ENCODE results near the gene ZNF337. TPM values are rescaled to one million over a fixed set of nuclear protein-coding genes. Genes with fewer than 3 reads are reported as not detected.

Gene ZNF337
- total RNA-seq, 1 experiment from 2014 or later = 10.3 TPM

- Mint-ChIP-seq H3K27ac (peak overlapping the region in 1 of 3 experiments; percentile 22; a peak in 1 of 7 replicates), H3K27me3 (ENCODE audit: low read depth) (peaks cover under 1% of the 10 kb centered on the region), H3K4me1 (peaks cover 0 to 7% of the 10 kb centered on the region in 2 experiments; a peak in 1 of 4 replicates), H3K4me3 (no peak overlapping the region), H3K9me3 (no peaks in the 10 kb centered on the region; a peak in 2 of 5 replicates), H3K36me3 (ENCODE audit: insufficient read depth in 1 of 3, low read depth in 3 of 3) (no peaks in the 10 kb centered on the region)
- Histone ChIP-seq H3K14ac (ENCODE audit: insufficient read depth, low read length) (no peak overlapping the region), H3K23me2 (ENCODE audit: insufficient read length, low read depth, low read length, poor library complexity, severe bottlenecking) (no peaks in the 10 kb centered on the region), H3K56ac (ENCODE audit: insufficient read length, low read depth, low read length) (no peak overlapping the region), H2BK20ac (ENCODE audit: low read depth, low read length, poor library complexity, severe bottlenecking) (no peak overlapping the region), H2AK5ac (ENCODE audit: insufficient read length, low read length) (no peak overlapping the region), H3K27ac (ENCODE audit: insufficient read length, low read depth, low read length) (no peak overlapping the region), H3K27me3 (ENCODE audit: insufficient read depth, low read length) (no peaks in the 10 kb centered on the region), H2AFZ (ENCODE audit: low read length) (no peak overlapping the region), H4K91ac (ENCODE audit: insufficient read length, low read depth, low read length) (no peak overlapping the region), H3K4me2 (ENCODE audit: insufficient read depth, insufficient read length, low read length) (no peak overlapping the region), H4K20me1 (ENCODE audit: control insufficient read depth, insufficient read depth, insufficient read length) (no peaks in the 10 kb centered on the region), H4K8ac (replicated peaks; ENCODE audit: insufficient read length, low read depth, low read length) (no peak overlapping the region), H2BK12ac (ENCODE audit: insufficient read length, low read depth, low read length) (no peak overlapping the region), H3K4ac (ENCODE audit: low read depth, low read length) (no peak overlapping the region), H3K18ac (ENCODE audit: insufficient read length, low read depth, low read length) (no peak overlapping the region), H3K9ac (ENCODE audit: extremely low read depth, insufficient read length, low read length) (no peak overlapping the region), H3T11ph (ENCODE audit: low read length) (no peak overlapping the region), H2BK5ac (ENCODE audit: insufficient read length, low read length) (no peak overlapping the region), H3K4me1 (ENCODE audit: insufficient read depth, low read length) (no peaks in the 10 kb centered on the region; the same call in 1 of the 2 replicates), H3K79me1 (ENCODE audit: insufficient read depth, low read depth, low read length, poor library complexity, severe bottlenecking) (no peaks in the 10 kb centered on the region), H4K5ac (ENCODE audit: insufficient read length, low read depth, low read length) (no peak overlapping the region), H2BK120ac (ENCODE audit: low read depth, low read length, poor library complexity, severe bottlenecking) (no peak overlapping the region), H3K9me3 (ENCODE audit: control insufficient read depth, low read depth, low read length) (no peaks in the 10 kb centered on the region), H3K23ac (ENCODE audit: insufficient read length, low read depth, low read length) (no peak overlapping the region), H2BK15ac (ENCODE audit: low read depth, low read length) (no peak overlapping the region), H3K79me2 (ENCODE audit: insufficient read depth, low read length) (no peaks in the 10 kb centered on the region)
- no peak for DNase-seq
- TF ChIP-seq CTCF (conservative IDR thresholded peaks at IDR 0.05) = no peak
- WGBS (ENCODE audit: extremely low coverage, insufficient read length, low lambda C conversion rate) = no CpG with 5 or more reads among the region's 1 CpG
Observed at GRCh38 chr20:25745738-25746137, 49.1 kb upstream of the ZNF337 start.
